Right renal cortex interstitium (tissue), 3 donors: ENCODE results near the gene MAP3K15. TPM values are rescaled to one million over a fixed set of nuclear protein-coding genes. Genes with fewer than 3 reads are reported as not detected.

Experiments used
- DNase-seq, 3 donors: peaks; one replicate each; pipeline ENCODE4 v3.0.0-alpha.2; 2013; ENCODE audit warnings: low read depth in 3 of 3, low spot score in 2 of 3
- polyA plus RNA-seq, 3 donors: library from polyadenylated mRNA; unstranded; fragments of 120-200 nt; gene quantifications; one replicate each; pipeline ENCODE4 v1.2.1, GENCODE V29; 2013; ENCODE audit not compliant: insufficient read length in 3 of 3

MAP3K15 gene
- polyA plus RNA-seq, 3 donors: 4.2 to 5.0 (median 4.8) TPM

- no peak for DNase-seq
Measured at GRCh38 chrX:19354625-19355024, 160.7 kb downstream of the MAP3K15 start.

GRCh38 chrX:19350941-19351384, 164.3 kb downstream of the MAP3K15 start:
- no peak for DNase-seq

- DNase-seq: no peak
Measured at GRCh38 chrX:19349264-19349663, 166.0 kb downstream of the MAP3K15 start.

GRCh38 chrX:19347916-19348315, 167.4 kb downstream of the MAP3K15 start:
- DNase-seq: no peak

- no peak for DNase-seq
Measured at GRCh38 chrX:19344661-19345060, 170.6 kb downstream of the MAP3K15 start.

- peak in 2 of 3 donors; percentile 78 to 83 for DNase-seq
Measured at GRCh38 chrX:19343535-19344408, 171.5 kb downstream of the MAP3K15 start, which contains the start of gene PDHA1. PDHA1 (plus strand) TSS chrX:19343927; CDS start chrX:19344038, 111 bp downstream.

- no peak for DNase-seq
Measured at GRCh38 chrX:19343085-19343534, 172.2 kb downstream of the MAP3K15 start.

- DNase-seq: no peak
Measured at GRCh38 chrX:19342331-19342906, 172.9 kb downstream of the MAP3K15 start.

- DNase-seq: no peak
Measured at GRCh38 chrX:19334945-19335626, 180.2 kb downstream of the MAP3K15 start.

GRCh38 chrX:19332983-19333382, 182.3 kb downstream of the MAP3K15 start:
- DNase-seq: no peak

GRCh38 chrX:19331831-19332230, 183.5 kb downstream of the MAP3K15 start:
- DNase-seq: no peak

- DNase-seq: no peak
Measured at GRCh38 chrX:19326567-19326966, 188.7 kb downstream of the MAP3K15 start.

Other genes starting within 250 kb of the MAP3K15 start
- gene PDHA1, start 171.6 kb downstream of the MAP3K15 start, polyA plus RNA-seq: 100 to 1,000 TPM; 209 to 245 (median 231) TPM